Measurements from ENCODE around the gene CCDC63.

Gene CCDC63

GRCh38 chr12:110846615-110847566 is at the start of gene CCDC63:
Gene CCDC63, plus strand, starts transcription at chr12:110846987. Its CDS starts 5,968 bp downstream, at chr12:110852955.
- DNase-seq (ENCODE audit: low spot score), result no peak

GRCh38 chr12:110798461-110798860 is 48.3 kb upstream of the CCDC63 start:
- DNase-seq (ENCODE audit: low spot score), result no peak

- DNase-seq (ENCODE audit: low spot score), result no peak
These were observed 44.3 kb upstream of the CCDC63 start for GRCh38 chr12:110802489-110802888.

- DNase-seq (ENCODE audit: low spot score), result no peak
These were observed 42.4 kb upstream of the CCDC63 start for GRCh38 chr12:110804406-110804805.

DNA sequence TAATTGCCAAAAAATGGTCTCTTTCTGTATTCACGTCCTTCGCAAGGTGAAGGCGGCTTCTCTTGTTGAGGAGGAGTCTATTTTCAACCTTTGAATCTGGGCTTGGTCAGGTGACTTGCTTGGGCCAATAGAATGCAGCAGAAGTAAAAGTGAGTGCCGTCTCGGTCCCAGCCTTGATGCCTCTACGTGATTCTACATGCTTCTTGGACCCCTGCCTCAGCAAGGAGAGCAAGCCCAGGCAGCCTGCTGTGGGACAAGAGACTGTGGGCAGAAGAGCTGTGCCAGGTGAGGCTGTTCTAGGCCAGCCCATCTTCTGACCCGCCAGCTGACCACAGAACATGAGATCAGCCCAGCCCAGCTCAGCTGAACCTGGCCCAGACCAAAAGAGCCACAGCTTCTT is 39.1 kb upstream of the CCDC63 start:
- no peak for DNase-seq (ENCODE audit: low spot score)

GRCh38 chr12:110809149-110809548 is 37.6 kb upstream of the CCDC63 start:
- no peak for DNase-seq (ENCODE audit: low spot score)

GRCh38 chr12:110811972-110812371 is 34.8 kb upstream of the CCDC63 start:
- DNase-seq (ENCODE audit: low spot score), result no peak

DNA sequence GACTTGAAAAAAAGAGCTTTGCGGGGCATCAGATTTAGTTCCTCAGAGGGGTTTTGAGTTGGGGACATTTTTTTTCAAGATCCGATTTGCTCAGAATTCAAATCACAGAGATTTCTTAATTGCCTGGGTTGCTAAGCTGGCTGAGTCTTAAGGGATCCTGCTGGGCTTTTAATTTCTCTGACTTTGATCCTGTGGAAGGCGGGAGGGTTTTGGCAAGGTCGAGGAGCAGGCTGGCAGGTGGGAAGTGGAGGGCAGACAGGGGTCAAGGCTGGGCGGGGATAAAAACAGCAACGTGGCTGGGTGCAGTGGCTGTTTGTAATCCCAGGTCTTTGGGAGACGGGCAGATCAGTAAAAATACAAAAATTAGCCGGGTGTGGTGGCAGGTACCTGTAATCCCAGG is 33.5 kb upstream of the CCDC63 start:
- DNase-seq (ENCODE audit: low spot score), result no peak

DNA sequence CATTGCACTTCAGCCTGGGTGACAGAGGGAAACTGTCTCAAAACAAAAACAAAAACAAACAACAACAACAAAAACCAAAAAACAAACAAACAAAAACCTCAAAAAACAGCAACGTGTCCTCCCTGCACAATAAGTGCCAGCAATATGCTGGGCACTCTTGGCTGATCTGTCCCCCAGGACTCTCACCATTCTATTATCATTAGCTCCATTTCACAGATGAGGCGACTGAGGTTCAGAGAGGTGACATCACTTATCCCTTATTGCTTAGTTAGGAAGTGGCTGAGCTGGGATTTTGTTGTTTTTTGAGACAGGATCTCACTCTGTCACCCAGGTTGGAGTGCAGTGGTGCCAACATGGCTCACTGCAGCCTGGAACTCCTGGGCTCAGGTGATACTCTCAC is 33.0 kb upstream of the CCDC63 start:
- DNase-seq (ENCODE audit: low spot score), result no peak

GRCh38 chr12:110816248-110816647 is 30.5 kb upstream of the CCDC63 start:
- DNase-seq (ENCODE audit: low spot score), result no peak

DNA sequence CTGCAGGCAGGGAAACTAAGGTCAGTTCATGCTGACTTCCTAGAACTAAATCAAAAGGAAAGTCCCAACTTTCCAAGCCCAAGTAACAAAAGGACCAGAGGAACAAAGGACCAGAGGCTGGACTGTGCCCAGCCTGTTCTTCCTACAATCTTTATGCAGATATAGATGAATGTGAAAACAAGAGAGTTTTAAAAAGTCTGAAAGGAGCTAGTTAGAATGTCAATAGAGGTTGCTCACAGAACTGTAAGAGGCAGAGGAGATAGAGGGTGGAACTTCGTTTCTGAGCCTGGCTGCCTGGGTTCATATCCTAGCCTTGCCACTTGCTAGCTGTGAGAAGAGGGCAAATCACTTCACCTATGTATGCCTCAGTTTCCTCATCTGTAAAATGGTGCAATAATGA is 30.0 kb upstream of the CCDC63 start:
- DNase-seq (ENCODE audit: low spot score), result no peak

DNA sequence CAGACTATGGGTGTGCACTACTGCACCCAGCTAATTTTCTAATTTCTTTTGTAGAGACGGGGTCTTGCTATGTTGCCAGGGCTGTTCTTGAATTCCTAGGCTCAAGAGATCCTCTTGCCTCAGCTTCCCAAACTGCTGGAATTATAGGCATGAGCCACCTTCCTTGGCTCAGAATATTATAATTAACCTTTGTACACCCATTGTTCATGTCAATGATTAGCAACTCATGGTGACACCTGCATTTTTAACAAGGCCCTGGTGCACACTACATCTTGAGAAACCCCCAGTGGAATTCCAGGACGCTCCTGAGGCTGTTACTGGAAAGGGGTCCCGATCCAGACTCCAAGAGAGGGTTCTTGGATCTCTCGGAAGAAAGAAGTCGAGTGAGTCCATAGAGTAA is 28.3 kb upstream of the CCDC63 start:
- no peak for DNase-seq (ENCODE audit: low spot score)

GRCh38 chr12:110819150-110819549 is 27.6 kb upstream of the CCDC63 start:
- no peak for DNase-seq (ENCODE audit: low spot score)

DNA sequence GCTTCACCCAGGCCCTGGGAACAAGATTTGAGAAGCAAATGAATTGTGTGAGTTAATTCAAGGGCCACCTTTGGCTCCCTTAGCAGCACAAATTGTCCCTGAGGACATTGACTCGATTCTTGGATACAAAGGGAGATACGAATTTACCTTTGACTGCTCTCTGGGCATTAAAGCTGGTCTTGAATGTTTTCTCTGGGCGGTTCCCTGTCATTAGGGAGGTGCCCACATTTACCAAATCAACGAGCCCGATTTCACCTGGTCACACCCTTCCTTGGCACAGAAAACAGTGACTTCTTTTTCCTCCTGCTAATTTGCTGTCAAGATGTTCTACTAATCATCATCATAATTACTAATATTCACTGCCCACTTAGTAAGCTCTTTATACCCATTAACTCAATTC is 27.1 kb upstream of the CCDC63 start:
- no peak for DNase-seq (ENCODE audit: low spot score)

GRCh38 chr12:110821917-110822316 is 24.9 kb upstream of the CCDC63 start:
- no peak for DNase-seq (ENCODE audit: low spot score)

DNA sequence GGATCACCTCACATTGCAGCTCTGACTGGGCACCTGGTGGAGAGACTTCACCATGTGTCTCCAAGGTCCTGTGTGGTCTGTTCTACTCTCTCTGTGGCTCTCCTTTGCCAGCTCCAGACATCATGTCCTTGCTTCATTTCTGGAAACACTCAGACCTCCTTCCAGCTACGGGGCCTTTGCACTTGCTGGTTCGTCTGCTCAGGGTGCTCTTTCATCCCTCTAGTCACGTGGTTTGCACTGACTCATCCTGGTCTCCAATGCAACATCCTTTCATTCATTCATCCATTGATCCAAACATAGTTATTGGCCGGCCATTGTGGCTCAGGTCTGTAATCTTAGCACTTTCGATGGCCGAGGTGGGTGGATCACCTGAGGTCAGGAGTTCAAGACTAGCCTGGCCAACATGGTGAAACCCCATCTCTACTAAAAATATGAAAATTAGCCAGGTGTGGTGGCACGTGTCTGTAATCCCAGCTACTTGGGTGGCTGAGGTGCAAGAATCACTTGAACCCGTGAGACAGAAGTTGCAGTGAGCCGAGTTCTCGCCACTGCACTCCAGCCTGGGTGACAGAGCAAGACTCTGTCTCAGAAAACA is 23.9 kb upstream of the CCDC63 start:
- DNase-seq (ENCODE audit: low spot score), result no peak

DNA sequence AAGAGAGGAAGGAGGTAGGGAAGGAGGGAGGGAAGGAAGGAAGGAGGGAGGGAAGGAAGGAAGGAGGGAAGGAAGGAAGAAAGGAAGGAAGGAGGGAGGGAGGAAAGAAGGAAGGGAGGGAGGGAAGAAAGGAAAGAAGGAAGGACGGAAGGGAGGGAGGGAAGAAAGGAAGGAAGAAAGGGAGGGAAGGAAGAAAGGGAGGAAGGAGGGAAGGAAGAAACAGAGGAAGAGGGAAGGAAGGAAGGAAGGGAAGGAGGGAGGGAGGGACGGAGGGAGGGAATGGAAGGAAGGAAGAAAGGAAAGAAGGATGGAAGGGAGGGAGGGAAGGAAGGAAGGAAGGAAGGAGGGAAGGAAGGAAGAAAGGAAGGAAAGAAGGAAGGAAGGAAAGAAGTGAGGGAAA is 22.4 kb upstream of the CCDC63 start:
- DNase-seq (ENCODE audit: low spot score), result no peak

DNA sequence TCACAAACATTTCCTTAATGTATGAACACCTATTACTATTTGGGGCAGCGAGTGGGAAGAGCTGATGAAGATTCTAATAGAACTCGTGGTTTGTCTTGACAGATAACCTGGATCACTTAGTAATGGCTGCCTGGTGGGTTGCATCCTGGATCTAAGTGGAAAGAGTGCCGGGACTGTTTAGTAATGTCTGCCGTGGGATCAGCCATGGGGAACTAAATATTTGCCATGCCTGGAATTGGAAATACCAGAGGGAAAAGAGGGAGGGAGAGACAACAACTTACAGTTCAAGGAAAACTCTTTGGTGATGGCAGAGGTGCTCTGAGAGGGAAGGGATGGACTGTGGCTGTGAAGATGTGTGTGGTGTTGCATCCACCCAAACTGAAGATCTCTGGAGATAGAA is 21.3 kb upstream of the CCDC63 start:
- no peak for DNase-seq (ENCODE audit: low spot score)

GRCh38 chr12:110826592-110827200 is 20.1 kb upstream of the CCDC63 start:
- DNase-seq (ENCODE audit: low spot score), result peak; percentile 74

- DNase-seq (ENCODE audit: low spot score), result no peak
These were observed 17.5 kb upstream of the CCDC63 start for GRCh38 chr12:110829308-110829707.

GRCh38 chr12:110836291-110836690 is 10.5 kb upstream of the CCDC63 start:
- DNase-seq (ENCODE audit: low spot score), result no peak

GRCh38 chr12:110841007-110841406 is 5.8 kb upstream of the CCDC63 start:
- no peak for DNase-seq (ENCODE audit: low spot score)

- DNase-seq (ENCODE audit: low spot score), result no peak
These were observed 2.7 kb upstream of the CCDC63 start for GRCh38 chr12:110844131-110844530.
